Cerebellar nuclear complex (tissue), 1 donor: ENCODE results near the gene RAVER1.

ENCODE experiments used
- DNase-seq, 2 experiments: peaks; one replicate each; lab custom pipeline; 2025; lab: John Stamatoyannopoulos, UW

RAVER1 gene

DNA sequence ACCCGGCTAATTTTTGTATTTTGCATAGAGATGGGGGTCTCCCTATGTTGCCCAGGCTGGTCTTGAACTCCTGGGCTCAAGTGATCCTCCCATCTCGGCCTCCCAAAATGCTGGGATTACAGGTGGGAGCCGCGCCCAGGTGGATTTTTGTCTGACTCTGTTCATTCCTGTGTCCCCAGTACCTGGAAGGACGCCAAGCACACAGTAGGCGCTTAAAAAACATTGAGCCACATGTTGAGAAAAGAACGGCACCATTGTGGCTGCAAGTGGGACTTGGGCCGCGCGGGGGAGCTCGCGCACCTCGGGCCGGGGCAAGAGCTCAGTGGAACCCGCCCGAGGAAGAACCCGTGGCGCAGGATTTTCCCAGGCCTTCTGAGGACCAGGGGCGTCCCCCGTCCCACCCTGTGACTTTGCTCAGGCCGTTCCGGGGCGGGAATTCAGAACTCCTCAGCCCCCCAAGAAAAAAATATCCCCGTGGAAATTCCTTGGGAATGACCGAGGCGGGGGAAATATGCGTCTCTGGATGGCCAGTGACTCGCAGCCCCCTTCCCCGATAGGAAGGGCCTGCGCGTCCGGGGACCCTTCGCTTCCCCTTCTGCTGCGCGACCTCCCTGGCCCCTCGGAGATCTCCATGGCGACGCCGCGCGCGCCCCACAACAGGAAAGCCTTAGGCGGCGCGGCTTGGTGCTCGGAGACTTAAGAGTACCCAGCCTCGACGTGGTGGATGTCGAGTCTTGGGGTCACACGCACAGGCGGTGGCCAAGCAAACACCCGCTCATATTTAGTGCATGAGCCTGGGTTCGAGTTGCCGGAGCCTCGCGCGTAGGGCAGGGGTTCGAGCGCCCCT lies 63.8 kb downstream of the RAVER1 start:
- DNase-seq: no peak

DNA sequence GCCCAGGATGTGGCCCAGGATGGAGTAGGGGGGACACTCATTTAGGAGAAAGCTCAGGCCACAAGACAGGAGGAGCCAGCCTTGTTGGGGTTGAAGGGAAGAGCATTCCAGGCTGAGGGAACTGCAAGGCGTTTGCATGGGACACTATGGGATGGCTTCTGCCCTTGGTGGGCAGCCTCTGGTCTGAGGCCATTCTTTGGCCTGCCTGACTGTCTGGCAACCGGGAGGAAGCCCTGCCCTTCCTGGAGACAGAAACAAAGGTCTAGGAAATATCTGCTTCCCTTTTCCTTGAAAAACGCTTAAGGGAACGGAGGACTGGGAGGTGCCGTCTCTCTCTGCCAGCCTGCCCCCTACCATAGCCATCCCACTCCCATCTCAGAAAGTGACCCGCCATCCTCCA lies 65.3 kb downstream of the RAVER1 start:
- no peak for DNase-seq

DNA sequence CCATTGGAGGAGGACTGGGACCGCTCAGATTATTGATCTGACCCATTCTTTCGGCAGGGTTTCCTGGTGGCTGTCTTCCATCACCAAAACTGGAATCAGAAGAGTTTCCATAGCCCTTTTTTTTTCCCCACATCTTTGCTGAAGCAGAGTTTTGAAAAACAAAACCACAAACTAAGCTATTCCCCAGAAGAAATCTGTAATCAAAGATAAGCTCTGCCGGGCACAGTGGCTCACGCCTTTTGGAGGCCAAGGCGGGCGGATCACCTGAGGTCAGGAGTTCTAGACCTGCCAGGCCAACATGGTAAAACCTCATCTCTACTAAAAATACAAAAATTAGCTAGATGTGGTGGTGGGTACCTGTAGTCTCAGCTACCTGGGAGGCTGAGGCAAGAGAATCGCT lies 66.6 kb downstream of the RAVER1 start:
- DNase-seq: no peak
